GM13976 (cell line): ENCODE measurements around the gene MYOG.

Source experiments
- DNase-seq: peaks from one replicate; pipeline ENCODE4 v3.0.0; 2012; ENCODE audit warnings: low spot score
- CTCF ChIP-seq: IDR thresholded peaks from 2 replicates; pipeline ENCODE4 v1.5.1; 2012; ENCODE audit warnings: borderline replicate concordance, mild to moderate bottlenecking; ENCODE audit not compliant: insufficient read depth; ENCODE audit errors: extremely low read depth, missing control alignments, control extremely low read depth
- in situ Hi-C: fragments of 300-500 bp; cut with MboI; formaldehyde crosslinking; loops from one replicate; pipeline ENCODE4 v1.12.0; 2022; ENCODE audit warnings: low sequenced_read_pairs, mixed read lengths, inconsistent platforms; ENCODE audit not compliant: unreplicated experiment

The MYOG gene

GRCh38 chr1:203128716-203129500 lies 43.1 kb upstream of the MYOG start:
- in situ Hi-C loops: no loop called here
- DNase-seq: no peak
- TF ChIP-seq CTCF: no peak

GRCh38 chr1:203128431-203128715 lies 42.6 kb upstream of the MYOG start:
- no peak for DNase-seq
- no peak for TF ChIP-seq CTCF
- in situ Hi-C loops: no loop called here

GRCh38 chr1:203127666-203128430 lies 42.0 kb upstream of the MYOG start, which contains the start of gene ADORA1:
ADORA1 (plus strand) TSS chr1:203127726; CDS start chr1:203128842, 1,116 bp downstream.
- in situ Hi-C loops: no loop called here
- DNase-seq: no peak
- no peak for TF ChIP-seq CTCF

- no peak for DNase-seq
- in situ Hi-C loops: no loop called here
Observed at GRCh38 chr1:203126866-203127665, 41.3 kb upstream of the MYOG start.

GRCh38 chr1:203126151-203126865 lies 40.5 kb upstream of the MYOG start:
- TF ChIP-seq CTCF: no peak
- in situ Hi-C loops: no loop called here
- no peak for DNase-seq

More at GRCh38 chr1:203126866-203127665, 41.3 kb upstream of the MYOG start:
- TF ChIP-seq CTCF: no peak

GRCh38 chr1:203124546-203125317 lies 38.9 kb upstream of the MYOG start:
- no peak for TF ChIP-seq CTCF
- in situ Hi-C loops: no loop called here
- DNase-seq: peak; percentile 12
